Left colon (tissue), 2 donors: Measurements from ENCODE around the gene CDO1. TPM values are rescaled to one million over a fixed set of nuclear protein-coding genes. Genes with fewer than 3 reads are reported as not detected.
"Not testable (repeated sequence)": the region's sequence is repeated elsewhere in the genome, so short reads cannot be mapped to it uniquely, and the experiment has no call there.

Experiments used
- ATAC-seq: fragments of 200-7000 bp; cut with Tn5 transposase; one replicate; pipeline ENCODE4 v1.9.1; 2020; ENCODE audit warnings: mild to moderate bottlenecking, moderate library complexity
- DNase-seq, 2 donors: peaks; one replicate each; pipeline ENCODE4 v3.0.0-alpha.2; 2020
- intact Hi-C, 2 donors: fragments of 100-400 bp; cut with DNase I in 1 of 2; cut with micrococcal nuclease in 1 of 2; formaldehyde crosslinking; loops; one replicate each; pipeline versions ENCODE4 v1.11.2 to v1.14.0; 2022; cut with DNase I, micrococcal nuclease
- total RNA-seq, 2 donors: library from RNA; stranded (reverse); fragmentation: NEBNext Ultra II Directional; extraction: Animal tissue kit (Norgen Biotek cat#: 25700); gene quantifications; one replicate each; pipeline ENCODE4 v1.2.1, GENCODE V29; 2021
- donor health status: DM: no; HTN: no; CAD: no.
- donor health status: DM: yes; HTN: yes; CAD: no.

CDO1 gene
- total RNA-seq, 2 donors from 2014 or later: 0.55 to 0.95 TPM

DNA sequence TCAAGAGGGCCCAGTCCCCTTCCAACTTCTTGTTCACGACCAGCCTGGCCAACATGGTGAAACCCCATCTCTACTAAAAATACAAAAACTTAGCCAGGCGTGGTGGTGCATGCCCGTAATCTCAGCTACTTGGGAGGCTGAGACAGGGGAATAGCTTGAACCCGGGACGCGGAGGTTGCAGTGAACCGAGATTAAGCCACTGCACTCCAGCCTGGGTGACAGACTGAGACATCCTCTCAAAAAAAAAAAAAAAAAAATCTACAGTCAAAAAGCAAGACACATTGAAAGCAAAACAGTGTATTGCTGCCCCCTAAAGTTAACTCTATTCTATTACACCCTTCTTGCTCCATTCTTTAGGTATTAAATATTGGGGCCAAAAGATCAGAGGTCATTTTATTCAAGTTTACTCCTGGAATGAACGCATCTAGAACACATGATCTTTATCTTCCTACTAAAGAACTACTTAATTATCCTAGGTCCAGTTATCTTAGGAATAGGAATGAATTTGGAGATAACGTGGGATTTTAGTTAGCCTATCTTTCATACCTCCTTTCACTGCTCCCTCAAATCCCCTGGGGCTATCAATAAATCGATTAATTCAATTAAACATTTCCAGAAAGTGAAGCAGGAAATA lies 22.5 kb upstream of the CDO1 start:
- intact Hi-C loops: no loop called here
- DNase-seq: no peak
- ATAC-seq: no peak

DNA sequence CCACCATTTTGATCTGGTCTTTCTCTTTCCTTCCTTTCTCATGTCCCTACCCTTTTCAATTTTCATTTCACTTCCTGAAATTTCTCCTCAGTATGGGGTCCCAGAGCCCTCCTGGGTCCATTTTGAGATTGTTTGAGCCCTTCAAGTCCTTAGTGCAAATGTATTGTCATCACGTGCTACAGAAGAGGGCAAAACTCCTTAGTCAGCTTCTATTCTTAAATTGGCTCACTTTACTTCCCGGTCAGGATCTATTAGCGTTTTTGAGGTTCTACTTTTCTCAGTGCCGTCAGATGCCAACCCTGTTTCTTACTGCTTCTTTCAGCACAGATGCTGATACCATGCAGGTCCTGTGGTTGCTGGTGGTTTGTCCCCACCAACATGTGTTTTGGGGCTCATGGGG lies 19.0 kb upstream of the CDO1 start:
- DNase-seq (no peak), ATAC-seq (no peak)
- intact Hi-C loops: no loop called here

DNA sequence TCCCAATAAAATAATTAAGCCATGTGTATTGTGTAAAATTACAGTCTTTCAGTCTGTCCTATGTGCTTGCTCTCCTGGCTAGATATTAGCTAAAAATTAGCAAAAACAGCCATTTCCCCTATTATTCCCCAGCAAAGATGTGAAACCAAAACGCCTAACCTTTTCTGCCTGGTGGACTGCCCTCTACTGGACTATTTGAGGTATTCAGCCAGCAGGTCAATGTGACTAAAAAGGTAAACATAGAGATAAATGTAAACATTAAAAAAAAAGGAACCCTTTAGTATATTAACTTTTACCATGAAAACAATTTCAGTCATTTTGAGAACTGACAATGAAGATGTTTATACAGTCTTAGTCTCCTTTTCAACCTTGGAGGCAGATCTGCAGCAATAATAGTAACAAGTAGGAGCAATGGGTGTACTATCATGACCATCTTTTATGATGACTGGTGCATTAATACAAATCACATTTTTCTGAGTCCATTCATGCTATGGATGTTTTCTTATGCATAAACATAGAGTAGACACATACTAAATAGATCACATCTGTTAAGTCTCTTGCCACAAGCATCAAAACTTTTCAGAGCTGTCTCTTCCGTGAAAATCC lies 14.8 kb upstream of the CDO1 start:
- DNase-seq: no peak
- intact Hi-C loops: no loop called here
- peak; percentile 64 for ATAC-seq

DNA sequence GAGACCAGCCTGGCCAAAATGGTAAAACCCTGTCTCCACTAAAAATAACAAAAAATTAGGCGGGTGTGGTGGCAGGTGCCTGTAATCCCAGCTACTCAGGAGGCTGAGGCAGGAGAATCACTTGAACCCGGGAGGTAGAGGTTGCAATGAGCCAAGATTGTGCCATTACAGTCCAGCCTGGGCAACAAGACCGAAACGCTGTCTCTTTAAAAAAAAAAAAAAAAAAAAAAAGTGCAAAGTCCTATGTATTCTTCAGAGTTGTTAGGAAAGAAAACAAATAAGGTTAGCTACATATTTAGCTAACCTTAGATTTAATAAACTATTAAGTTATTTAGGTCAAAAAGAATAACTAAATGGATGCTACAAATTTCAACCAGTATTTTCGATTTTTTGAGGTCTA lies 13.5 kb upstream of the CDO1 start:
- ATAC-seq (peak; percentile 60), DNase-seq (no peak)
- intact Hi-C loops: no loop called here

DNA sequence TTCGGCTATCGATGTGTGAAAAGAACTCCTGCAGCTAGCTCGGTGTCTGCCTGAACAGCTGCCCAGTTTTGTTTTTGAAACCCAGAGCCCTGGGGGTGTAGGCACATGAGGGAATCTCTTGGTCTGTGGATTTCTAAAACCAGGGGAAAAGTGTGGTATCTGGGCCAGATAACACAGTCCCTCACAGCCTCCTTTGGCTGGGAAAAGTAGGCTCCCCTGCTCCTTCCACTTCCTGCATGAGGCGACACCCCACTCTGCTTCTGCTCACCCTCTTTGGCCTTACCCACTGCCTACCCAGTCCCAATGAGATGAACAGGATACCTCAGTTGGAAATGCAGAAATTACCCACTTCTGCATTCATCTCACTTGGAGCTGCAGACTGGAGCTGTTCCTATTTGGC lies 9.5 kb upstream of the CDO1 start:
- intact Hi-C loops: no loop called here
- no peak for DNase-seq
- ATAC-seq: no peak

DNA sequence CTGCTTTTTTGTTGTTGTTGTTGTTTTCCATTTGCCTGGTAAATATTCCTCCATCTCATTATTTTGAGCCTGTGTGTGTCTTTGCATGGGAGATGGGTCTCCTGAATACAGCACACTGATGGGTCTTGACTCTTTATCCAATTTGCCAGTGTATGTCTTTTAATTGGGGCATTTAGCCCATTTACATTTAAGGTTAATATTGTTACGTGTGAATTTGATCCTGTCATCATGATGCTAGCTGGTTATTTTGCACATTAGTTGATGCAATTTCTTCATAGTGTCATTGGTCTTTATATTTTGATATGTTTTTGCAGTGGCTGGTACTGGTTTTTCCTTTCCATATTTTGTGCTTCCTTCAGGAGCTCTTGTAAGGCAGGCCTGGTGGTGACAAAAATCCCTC lies 8.5 kb upstream of the CDO1 start:
- DNase-seq, ATAC-seq, intact Hi-C loops: not testable (repeated sequence)

DNA sequence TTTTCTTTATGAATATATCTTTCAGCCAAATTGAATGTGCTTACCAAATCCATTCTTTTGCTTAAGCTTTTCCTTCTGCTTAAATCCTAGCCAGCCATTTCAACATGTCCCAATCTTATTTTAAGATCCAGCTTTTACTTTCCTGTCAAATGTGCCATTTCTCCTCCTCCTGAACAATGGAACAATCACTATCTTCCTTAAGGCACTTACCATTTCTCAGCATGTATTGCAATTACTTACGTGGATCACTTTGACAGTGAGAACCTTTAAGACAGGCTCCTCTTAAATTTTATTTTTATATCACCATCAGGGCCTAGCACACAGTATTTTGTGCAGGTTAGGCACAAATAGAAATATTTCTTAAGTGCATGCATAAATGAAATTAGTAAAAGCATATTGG lies 4.4 kb upstream of the CDO1 start:
- ATAC-seq (no peak), DNase-seq (no peak)
- intact Hi-C loops: no loop called here

DNA sequence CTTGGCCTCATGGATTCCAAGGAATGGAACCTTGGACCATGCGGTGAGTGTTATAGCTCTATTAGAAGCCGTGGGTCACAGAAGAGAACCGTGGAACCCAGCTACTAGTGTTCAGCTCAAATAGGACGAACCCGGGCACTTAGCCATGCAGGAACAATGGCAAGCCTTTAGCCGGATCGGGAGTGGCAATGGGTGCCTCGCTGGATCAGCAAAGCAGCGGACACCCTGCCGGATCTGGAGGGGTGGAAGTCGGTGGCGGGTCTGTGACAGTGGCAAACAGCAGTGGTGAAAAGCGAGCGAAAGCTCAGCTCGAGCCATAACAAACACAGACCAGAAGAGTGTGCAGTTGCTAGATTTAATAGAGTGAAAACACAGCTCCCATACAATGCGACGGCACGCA lies 2.4 kb upstream of the CDO1 start:
- ATAC-seq: no peak
- DNase-seq: no peak
- intact Hi-C loops: no loop called here

DNA sequence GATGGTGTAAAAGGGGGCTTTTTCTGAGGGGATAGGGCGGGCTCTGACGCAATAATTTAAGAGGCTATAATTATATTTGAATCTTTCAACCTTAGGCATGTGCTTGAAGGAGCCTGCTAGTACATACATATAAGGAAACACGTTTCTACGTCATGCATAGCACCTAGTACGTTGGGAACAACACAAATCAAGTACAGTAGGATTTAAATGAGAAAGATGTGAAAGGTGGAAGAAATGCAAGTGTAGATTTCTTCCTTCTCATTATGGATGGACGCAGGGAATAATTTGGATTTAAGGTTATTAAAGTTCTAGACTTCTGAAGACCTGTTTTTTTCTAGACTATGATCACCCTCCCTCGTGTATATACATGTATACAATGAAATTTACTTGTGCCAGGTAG lies 927 bp upstream of the CDO1 start:
- DNase-seq: no peak
- ATAC-seq: no peak
- intact Hi-C loops: no loop called here

DNA sequence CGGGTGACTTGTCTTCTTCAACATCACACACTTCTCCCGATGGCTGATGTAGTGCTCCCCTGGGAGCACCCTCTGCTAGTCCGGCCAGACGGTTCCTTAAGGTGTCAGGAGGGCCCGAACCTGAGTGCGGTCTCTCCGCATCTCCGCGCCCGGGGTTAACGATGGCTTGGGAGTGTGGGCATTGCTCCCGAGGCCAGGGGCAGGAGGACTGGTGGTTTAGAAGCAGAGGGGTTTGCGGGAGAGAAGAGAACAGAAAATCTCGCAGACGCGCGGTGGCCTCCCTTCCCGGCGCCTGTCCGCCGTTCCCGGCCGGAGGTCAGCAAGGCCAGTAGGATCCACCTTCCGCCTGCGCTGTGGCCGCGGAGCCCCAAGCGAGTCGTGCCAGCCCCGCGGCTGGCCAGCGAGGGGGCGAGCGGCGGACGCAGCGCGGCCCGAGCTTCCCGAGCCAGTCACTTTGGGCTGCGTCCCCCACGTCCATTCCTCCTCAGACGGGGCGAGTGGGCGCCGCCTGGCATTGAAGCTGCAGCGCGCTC lies 700 bp downstream of the CDO1 start:
- DNase-seq (no peak), ATAC-seq (no peak)
- intact Hi-C loops: no loop called here

DNA sequence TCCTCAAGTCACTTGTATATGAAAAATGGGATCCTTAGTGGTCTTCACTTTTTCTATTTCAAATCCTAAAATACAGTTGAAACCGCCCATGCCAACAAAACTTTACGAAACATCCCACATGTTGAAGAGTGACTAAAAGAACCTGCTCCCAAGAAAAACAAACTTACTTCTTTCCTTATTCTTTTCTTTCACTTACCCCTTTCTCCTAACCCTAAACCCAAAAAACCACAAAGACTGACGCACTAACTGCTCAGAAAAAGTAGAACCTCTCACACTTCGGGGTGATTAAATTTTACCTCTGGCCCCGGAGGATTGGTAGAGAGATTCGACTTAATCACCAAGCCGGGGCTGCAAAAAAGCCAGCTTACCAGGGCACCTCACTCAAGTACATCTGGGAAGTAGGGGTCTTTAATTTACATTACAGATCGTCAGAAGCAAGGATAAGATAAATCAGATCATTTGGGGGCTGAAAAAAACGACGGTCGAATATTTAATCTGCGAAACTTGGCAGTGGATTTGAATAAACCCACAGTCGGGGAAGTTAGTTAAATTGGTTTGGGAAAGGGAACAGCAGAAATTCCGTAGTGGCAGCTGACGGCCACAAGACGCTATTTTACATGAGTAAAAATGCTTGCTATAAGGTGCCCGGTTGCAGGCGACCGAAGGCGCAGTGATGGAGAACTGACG lies 1.3 kb downstream of the CDO1 start:
- ATAC-seq (no peak), DNase-seq (no peak)
- intact Hi-C loops: no loop called here

DNA sequence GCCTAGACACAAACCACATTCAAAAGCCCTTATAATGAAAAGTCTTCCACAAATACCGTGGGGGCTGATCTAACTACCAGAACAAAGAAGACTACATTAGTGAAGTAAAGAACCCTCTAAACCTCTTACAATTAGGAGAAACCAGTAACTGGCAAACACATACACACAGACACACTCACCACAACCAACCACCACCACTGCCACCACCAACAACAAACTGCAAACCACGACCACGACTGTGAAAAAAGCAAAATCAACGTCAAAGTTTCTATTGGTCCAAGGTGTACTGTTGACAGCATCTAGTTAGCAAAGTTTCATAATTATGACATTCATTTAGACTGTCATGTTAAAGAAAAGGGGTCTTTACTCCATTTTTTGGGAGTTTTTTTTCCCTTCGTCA lies 2.7 kb downstream of the CDO1 start:
- DNase-seq (no peak), ATAC-seq (no peak)
- intact Hi-C loops: no loop called here

DNA sequence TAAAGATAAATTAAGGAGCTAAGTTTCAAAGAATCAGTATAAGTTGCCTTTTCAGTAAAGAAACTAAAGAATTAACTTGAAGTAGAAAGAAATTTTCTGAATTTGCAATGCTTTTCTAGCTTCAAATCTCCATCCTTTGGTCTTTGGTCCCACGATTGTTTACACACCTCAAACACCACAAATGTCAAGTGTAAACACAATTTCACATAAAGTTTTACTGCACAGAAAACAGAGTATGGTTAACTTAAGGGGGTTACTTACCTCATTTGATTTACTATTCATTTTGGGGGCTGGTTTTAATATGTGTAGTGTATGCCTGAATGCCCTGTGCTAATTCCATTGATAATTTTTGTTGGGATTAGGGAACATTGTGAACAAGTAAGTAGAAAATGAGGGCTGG lies 4.1 kb downstream of the CDO1 start:
- ATAC-seq (no peak), DNase-seq (no peak)
- intact Hi-C loops: no loop called here

DNA sequence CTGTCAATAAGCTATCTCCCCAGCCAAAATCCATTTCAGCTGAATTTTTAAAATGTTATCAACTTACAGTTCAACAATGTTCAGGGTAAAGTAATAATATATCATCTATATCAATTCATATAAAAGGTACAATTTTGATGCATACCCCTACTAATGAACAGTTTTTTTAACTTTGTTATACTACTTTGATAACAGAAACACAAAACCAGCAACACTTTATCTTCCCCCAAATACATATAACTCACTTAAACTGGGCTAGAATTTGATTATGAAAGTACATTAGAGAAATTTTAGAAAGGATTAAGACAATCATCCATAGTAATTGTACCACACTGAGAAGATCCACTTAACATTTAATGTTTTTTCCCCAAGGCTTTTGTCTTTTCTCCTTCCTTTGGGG lies 5.1 kb downstream of the CDO1 start:
- DNase-seq: no peak
- no peak for ATAC-seq
- intact Hi-C loops: no loop called here

DNA sequence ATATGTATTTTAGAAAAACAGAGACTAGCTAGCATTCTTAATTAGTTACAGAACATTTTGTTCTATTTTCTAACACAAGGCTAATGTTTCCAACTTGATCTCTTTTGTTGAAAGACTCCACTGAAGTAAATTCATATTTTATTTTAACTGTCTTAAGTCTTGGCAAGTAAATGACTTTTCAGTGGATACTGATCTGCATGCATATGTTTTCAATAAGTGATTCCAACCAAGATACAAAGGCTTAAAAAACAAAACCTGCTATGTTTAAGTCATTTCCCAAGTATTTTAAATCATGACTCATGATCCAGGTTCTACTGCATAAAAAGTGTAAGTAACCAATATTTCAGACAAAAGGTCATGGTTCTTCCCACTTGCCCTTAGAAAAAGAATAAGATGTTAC lies 5.7 kb downstream of the CDO1 start:
- DNase-seq (no peak), ATAC-seq (no peak)

DNA sequence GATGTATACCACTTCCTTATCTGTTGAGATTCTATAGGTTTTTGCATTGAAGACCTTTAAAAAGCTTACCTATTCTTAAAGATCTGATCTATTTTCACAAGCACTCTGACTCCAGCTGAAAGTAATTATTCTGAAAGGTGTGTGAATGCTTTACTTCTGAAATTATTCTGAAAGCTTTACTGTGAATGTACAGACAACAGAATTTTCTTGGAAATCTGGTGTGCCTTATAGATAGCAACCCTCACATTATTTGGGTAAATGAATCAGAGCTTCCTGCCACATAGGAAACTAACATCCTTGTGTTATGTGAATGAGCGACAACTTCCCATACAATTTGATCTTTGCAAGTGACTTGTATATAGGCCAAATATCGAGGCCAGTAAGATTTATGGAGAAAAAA lies 6.5 kb downstream of the CDO1 start:
- intact Hi-C loops: no loop called here
- no peak for ATAC-seq
- no peak for DNase-seq

More for the DNA sequence above, 5.7 kb downstream of the CDO1 start:
- intact Hi-C loops: no loop called here

DNA sequence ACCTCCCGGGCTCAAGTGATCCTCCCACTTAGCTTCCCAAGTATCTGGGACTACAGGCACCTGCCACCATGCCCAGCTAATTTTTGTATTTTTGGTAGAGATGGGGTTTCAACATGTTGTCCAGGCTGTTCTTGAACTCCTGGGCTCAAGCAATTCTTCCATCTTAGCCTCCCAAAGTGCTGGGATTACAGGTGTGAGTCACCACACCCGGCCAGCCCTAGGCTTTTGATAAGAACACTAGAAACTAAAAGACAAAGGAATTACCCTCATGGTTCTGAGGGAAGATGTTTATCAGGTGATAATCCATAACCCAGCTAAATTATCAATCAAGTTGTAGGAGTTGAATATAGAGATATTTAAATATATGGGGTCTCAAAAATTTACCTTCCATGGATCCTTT lies 8.4 kb downstream of the CDO1 start:
- ATAC-seq, DNase-seq, intact Hi-C loops: not testable (repeated sequence)

DNA sequence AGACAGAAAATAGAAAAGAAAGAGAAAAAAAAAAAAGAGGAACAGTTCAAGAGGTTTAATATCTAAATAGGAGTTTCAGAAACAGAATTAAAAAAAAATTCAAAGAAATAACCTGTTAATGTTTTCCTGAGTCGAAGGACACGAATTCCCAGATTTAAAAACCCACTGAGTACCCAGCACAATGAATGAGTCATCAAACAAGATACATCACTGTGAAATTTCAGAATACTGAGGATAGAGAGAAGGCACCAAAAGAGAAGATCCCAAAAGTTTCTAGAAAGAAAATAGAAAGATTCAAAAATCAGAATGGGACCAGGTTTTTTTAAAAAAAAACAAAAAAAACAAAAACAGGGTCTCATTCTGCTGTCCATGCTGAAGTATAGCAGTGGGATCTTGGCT lies 8.8 kb downstream of the CDO1 start:
- intact Hi-C loops: no loop called here
- ATAC-seq: no peak
- no peak for DNase-seq

DNA sequence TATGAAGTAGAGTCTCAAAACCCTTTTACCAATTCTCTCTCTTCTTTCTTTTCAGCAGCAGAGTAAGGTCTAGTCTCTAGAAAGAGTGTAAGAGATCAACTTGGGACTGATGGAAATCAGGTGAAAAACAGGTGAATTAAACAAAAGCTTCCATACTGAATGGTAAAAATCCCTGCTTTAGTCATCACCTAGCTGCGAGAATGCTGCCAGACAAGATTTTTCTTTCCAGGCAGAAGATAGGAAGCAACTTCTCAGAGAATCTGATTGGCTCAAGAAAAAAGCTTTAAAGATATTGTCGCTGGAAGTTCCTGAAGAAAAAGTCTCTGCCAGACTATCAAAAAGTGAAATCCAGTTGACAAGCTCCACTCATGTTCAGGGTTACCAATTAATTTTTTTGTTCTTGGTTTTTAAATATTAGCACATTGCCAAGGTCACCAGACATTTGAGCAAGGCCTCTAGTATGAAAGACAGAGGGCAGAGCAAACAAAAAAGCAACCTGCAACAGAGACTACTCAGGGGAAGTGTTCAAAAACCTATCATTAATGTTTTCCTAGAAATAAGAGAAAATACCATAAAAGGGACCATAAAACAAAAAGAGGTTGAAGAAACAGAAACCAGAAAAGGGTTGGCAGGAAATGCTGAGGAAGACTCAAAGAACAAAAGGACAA lies 9.3 kb downstream of the CDO1 start:
- intact Hi-C loops: no loop called here
- no peak for DNase-seq
- ATAC-seq: no peak

DNA sequence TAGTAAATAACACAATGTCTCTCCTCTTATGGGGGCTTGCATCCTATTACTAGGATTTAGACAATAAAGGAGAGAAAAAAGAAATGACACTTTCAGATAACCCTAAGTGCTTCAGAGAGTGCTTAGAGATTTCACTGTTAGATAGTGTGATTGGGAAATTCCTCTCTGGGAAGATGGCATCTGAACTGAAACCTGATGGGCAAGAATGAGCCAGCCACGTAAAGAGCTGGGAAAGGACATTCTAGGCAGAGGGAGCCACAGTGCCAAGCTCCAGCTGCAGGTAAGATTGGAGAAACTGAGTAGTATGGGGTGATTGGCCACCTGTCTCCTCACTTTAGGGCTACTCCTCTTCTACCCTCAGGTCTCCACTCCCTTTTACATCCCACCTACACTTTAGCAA lies 14.5 kb downstream of the CDO1 start:
- ATAC-seq: no peak
- no peak for DNase-seq
- intact Hi-C loops: no loop called here
